Measurements from ENCODE around the gene PSMG3. TPM values are rescaled to one million over a fixed set of nuclear protein-coding genes. Genes with fewer than 3 reads are reported as not detected.

PSMG3 gene, protein sequence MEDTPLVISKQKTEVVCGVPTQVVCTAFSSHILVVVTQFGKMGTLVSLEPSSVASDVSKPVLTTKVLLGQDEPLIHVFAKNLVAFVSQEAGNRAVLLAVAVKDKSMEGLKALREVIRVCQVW
- total RNA-seq = 26.4 and 31.8 TPM in 2 replicates

DNA sequence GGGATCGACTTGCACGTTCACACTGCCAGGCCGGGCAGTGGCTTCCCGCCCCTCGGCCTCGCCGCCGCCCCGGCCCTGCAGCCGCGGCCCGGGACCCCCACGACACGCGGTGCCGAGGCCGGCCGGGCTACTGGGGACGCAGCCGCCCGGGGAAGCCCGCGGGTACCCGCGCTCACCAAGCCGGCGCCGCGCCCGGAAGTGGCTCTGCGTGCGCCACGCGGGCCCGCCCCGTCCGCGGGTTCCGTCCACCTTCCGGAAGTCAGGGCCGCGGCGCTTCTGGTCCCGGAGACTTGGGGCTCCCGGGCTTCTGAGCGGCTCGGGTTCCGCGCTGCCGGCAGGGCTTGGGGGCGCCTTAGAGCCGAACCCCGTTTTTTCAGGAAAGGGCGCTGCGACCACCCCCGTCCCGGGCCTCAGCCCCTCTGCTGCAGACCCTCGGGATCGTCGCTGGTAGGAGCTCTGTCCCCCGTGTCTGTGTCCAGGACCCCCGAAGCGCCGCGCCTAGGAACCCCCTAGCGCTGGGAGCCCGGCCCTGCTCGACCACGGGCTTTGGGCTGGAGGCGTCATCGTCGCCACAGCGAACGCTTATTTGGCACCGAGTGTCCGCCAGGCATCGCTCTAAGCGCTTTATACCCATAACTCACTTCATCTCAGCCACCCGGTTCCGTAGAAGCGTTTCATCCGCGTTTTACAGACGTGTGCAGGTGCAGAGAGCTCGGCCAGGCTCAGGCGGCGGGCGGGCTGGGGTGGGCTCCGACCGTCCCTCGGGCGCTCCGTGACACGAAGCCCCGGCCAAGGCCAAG is at the start of gene PSMG3:
Gene PSMG3 (minus strand): TSS at position 200 of the 800 bp plus-strand sequence. CDS start 693 bp downstream, outside the sequence.

DNA sequence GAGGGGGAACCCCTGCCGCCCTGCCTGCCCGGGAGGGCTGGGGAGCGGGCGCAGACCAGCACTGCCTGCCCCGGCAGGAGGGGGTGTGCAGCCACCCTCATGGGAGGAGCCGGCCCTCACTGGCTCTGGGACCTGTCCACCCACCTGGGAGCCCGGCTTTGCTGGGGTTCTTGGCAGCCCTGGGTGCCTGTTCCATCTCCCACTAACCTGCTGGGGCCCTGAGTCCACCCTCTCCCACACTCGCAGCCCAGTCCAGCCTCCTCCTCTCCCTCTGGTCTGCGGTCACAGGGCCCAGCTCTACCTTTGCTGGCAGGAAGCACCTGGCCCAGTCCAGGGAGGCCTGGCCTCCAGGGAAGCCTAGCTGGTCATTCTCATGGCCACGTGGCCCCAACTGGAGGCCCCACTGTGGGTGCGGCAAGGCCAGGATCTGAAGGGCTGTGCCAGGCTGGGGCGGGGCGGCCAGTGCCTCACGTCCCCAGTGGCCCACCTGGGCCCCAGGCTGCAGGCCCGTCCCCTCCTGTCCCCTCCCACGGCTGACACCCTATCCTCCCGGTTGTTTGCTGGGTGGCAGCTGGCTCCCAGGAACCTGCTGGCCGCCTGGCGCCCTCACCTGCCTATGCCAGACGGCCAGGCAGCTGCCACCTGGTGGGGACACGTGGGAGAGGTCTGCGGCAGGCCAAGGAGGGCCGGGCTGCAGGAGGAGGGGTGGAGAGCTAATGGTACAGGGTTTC is 13.9 kb downstream of the PSMG3 start, which contains the start of gene TMEM184A:
Gene TMEM184A (minus strand): TSS at position 393 of the 731 bp plus-strand sequence. CDS start 721 bp downstream, outside the sequence.

Other genes with a start within 250 kb of the PSMG3 start
- gene MICALL2, start 110.6 kb downstream of the PSMG3 start, total RNA-seq = 15.0 and 16.7 TPM in 2 replicates
- 48.7 and 50.8 TPM in 2 replicates for gene INTS1, start 65.6 kb downstream of the PSMG3 start, total RNA-seq
- gene MAFK, start 39.3 kb downstream of the PSMG3 start, total RNA-seq = 31.2 and 33.0 TPM in 2 replicates
- 0.11 TPM in 1 of 2 replicates, not detected in the other for gene TMEM184A, start 13.8 kb downstream of the PSMG3 start, total RNA-seq
- gene ELFN1, start 100.2 kb upstream of the PSMG3 start, total RNA-seq = 0.77 and 1.2 TPM in 2 replicates

Measured in uterine smooth muscle cell (primary cell).